Jurkat, Clone E6-1 (cell line): ENCODE results near the gene IL4.

Experiments
- DNase-seq: peaks from one replicate; pipeline ENCODE4 v3.0.0-alpha.2; 2011; ENCODE audit warnings: low read depth, low spot score
- H3K4me3 ChIP-seq: 2 replicates; pipeline ENCODE4 v1.5.1; 2011; ENCODE audit warnings: mild to moderate bottlenecking, low read length, control low read depth, moderate library complexity

IL4 gene

DNA sequence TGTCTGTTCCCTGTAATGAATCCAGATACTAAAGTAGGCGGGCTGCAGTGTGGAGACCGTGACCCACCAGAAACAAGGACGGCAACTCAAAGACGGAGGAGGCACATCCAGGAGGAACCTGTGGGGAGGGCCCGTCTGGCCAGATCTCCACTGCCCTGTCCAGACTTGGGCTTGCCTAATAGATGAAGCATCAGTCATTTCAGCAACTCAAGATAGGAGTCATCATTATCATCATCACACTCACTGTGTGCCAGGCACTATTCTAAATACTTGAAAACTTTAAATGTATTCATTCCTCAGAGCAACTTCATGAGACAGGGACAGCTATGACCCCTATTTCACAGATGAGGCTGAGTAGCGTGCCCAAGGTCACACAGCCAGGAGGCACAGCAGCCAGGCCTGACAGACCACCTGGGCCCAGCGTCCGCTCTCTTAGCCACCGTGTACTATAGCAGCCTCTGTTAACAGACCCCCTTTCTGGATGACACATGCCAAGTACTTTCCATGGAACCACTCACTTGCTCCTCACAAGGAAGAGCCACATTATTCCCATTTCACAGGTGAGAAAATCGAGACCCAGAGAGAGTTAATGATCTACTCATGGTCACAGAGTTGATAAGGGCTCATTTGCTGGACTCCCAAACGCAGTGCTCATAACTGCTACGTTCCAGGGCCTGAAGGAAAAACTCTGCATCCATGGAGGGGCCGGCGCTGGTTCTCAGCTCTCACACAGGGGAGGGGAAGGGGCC is 4.9 kb upstream of the IL4 start:
- no peak for DNase-seq
- no peak overlapping the region for H3K4me3 ChIP-seq

GRCh38 chr5:132669455-132669820 is 4.4 kb upstream of the IL4 start:
- H3K4me3 ChIP-seq: no peak overlapping the region
- DNase-seq: no peak

DNA sequence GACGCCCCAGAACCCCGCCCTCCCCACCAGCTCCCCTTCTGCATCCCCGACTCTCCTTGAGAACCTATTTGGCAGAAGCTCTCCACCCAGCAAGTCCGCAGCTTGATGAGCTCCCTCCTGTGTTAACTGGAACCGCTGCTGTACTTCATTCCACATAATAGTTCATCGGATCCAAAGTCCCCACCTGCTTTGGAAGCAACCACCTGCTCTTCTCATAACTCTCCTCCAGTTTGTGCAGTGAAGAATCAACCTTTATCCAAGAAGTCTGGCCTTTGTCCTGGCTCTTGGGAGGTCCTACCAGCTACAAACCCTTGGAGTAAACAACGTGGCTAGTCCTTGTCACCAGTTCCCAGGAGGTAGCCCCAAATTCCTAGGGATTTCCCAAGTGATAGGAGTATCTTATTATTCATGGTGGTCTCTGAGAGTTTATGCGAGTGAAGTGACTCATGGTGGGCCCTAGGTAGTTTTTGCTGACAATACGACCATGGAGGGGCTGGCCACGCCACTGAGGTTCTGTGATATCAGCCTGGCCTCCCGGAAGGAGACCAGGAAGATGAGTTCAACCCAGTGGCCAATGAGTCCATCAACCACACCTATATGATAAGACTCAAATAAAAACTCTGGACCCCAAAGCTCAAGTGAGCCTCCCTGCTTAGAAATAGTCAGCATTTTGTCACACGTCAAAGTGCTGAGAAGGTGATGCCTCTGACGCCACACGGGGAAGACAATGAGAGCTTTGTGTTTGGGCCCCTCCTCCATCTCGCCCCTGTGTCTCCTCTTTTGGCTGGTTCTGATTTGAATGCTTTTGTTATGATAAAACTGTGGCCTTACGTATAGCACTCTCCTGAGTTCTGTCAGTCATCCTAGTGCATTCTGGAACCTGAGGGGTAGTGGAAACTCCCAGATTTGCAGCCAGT is 3.6 kb upstream of the IL4 start:
- DNase-seq: no peak
- H3K4me3 ChIP-seq: no peak overlapping the region

DNA sequence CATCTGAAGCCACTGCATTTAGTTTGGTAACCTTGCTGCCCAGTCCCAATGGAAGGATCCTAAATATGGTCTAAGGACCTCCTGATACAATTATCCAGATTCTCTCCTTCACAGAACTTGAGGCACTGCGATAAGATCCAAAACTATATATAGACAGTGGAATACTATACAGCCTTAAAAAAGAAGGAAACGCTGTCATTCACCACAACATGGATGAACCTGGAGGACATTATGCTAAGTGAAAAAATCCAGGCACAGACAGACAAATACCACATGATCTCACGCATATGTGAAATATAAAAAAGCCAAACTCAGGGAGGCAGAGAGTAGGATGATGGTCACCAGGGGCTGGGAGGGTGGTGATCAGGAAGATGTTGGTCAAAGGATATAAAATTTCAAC is 2.8 kb upstream of the IL4 start:
- no peak for DNase-seq
- H3K4me3 ChIP-seq: no peak overlapping the region

- no peak for DNase-seq
- H3K4me3 ChIP-seq: no peak overlapping the region
Measured at GRCh38 chr5:132673488-132673887, 301 bp upstream of the IL4 start.

DNA sequence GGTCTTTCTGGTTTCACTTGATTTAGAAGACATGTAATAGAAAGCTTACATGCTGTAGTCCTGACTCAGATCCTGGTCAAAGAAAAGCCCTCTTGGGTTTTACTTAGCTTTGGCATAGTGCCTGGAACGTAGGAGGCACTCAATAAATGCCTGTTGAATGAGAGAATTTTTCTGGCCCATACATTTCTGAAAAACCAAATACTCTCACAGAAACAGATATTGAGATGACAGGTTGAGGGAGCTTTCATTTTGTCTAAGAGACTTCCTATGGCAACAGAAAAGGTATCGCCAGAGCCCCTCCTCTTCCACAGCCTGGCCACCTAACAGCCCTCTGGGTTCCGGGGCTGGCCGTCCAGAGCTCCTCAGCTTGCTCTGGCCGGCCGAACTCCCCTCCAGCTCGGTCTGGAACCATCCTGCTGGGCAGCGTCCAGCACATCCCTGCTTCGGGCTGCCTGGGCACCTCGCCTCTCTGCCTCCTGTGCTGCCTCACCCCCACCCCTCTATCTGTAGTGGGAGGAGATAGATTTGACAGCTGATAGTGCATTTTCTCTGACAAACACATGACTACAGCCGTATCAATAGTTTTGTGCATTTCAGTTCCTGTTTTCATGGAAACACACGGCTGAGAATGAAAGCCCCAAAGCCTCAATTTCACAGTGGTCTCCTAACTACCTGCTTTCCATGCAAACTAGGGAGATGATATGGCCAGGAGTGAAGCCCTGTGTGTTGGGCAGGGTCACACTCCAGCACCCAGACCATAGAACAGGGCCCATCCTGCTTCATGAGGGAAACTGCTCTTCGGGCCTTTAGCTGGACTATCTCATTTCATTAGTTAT is 1.1 kb downstream of the IL4 start:
- no peak overlapping the region for H3K4me3 ChIP-seq
- no peak for DNase-seq

DNA sequence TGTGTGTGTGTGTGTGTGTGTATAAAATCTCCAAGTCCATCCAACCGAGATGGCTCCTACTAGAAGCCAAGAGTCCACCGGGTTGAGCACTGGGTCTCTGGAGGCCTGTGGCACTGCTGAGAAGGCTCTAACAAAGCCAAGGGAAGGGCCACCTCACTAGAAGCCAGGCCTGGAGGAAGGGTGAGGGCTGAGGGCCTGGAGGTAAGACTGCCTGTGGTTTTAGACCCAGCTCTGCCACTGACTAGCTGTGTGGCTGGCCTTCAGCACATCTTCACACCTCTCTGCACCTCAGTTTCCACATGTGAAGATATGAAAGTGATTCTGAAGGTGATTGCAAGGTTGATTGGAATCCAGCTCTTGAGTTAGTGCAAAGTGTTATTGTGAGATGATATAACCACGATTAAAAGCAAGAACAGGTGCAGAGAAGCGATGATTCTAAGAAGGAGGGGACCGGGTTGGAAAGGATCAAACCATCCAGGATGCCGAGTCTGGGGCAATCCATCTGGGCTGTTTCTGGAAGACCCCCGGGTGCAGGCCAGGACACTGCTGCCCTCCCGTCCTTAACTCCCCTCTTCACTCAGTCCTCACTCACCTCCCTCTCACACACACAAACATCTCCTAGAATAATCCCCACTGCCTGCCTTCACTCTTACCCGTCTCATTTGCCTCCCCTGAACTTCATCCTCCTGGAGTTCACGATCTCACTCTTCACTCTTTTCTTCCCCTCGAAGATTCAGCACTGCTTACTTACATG is 2.3 kb downstream of the IL4 start:
- no peak overlapping the region for H3K4me3 ChIP-seq
- no peak for DNase-seq

DNA sequence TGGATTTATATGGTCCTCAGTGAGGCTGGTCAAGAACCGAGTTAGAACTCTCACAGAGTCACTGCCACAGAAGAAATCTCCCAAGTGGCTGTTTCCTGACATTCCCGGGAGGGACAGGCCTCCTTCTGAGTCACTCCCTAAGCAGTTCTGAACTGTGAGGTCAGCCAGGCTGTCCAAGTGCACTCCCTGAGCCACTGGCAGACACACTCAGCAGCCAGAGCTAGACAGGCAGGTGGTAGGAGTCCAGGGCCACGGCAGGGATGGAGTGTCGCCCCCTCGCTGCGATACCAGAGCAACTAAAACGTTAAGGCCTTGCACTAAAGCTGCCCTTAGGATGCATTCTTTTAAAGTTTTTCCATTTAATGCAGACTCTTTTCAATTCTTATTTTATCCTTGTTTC is 3.4 kb downstream of the IL4 start:
- H3K4me3 ChIP-seq: no peak overlapping the region
- no peak for DNase-seq

GRCh38 chr5:132677682-132678400 is 4.1 kb downstream of the IL4 start:
- H3K4me3 ChIP-seq: no peak overlapping the region
- no peak for DNase-seq

- H3K4me3 ChIP-seq: no peak overlapping the region
- DNase-seq: no peak
Measured at GRCh38 chr5:132678735-132679134, 4.9 kb downstream of the IL4 start.

DNA sequence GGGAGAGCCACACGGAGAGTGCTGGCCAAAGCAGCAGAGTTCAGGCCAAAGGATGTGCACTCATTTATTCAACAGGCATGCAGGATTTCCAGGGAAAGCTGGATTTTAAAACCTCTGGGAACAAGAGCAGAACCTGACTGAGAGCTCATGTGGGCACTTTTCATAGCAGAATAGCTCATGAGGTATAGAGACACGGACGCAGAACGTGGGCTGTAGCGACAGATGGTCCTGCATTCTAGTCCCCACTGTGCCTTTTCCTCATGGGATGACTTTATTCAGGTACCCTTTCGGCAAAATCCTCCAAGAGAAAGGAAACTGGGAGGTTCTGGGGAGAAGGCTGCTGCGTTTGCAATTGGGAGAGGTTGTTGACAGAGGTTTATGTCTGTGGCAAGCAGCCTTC is 5.4 kb downstream of the IL4 start:
- DNase-seq: no peak

DNA sequence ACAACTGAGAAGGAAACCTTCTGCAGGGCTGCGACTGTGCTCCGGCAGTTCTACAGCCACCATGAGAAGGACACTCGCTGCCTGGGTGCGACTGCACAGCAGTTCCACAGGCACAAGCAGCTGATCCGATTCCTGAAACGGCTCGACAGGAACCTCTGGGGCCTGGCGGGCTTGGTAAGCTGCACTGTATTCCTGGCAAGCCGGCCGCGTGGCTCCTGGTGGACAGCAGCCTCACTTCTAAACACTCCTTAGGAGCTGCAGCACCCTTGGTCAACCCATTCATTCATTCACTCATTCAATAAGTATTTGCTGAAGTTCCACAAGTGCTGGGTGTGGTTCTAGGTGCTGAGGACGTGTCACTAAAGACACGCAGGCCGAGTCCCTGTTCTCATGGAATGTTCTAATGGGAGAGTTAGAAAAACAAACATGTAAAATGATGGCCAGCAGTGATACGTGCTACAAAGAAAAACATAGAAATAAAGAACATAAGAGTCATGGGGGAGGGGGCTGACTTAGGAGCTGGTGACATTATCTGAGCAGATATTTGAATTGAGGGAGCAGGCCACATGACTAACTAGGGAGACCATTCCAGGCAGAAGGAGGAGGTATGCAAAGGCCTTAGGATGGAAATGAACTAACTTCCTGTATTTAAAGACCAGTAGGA is 6.1 kb downstream of the IL4 start:
- no peak overlapping the region for H3K4me3 ChIP-seq
- DNase-seq: no peak

More for the DNA sequence above, 5.4 kb downstream of the IL4 start:
- H3K4me3 ChIP-seq: no peak overlapping the region

GRCh38 chr5:132680780-132681475 is 7.1 kb downstream of the IL4 start:
- DNase-seq: no peak
- H3K4me3 ChIP-seq: no peak overlapping the region

GRCh38 chr5:132681476-132681831 is 7.7 kb downstream of the IL4 start:
- DNase-seq: no peak
- no peak overlapping the region for H3K4me3 ChIP-seq

DNA sequence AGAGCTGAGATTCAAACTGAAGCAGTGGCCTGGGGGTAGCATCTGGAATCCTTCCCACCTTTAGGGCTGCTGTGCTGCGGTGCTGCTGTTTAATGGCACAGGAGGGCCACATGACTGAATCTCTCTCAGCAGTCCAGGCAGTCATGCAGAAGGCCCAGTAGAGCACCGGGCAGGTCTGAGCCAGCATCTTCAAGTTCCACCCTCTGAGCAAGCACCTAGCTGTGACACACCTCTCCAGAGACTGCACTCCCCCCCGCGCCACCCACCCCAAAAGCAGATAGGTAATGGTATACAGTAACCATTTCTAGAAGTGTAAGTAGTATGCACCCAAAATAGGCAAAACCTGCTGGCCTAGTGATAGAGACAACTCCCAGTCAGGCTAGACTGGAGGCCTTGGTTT is 8.2 kb downstream of the IL4 start:
- H3K4me3 ChIP-seq: no peak overlapping the region

GRCh38 chr5:132684491-132684890 is 10.7 kb downstream of the IL4 start:
- no peak for DNase-seq
- H3K4me3 ChIP-seq: no peak overlapping the region

More for the DNA sequence above, 8.2 kb downstream of the IL4 start:
- no peak for DNase-seq

DNA sequence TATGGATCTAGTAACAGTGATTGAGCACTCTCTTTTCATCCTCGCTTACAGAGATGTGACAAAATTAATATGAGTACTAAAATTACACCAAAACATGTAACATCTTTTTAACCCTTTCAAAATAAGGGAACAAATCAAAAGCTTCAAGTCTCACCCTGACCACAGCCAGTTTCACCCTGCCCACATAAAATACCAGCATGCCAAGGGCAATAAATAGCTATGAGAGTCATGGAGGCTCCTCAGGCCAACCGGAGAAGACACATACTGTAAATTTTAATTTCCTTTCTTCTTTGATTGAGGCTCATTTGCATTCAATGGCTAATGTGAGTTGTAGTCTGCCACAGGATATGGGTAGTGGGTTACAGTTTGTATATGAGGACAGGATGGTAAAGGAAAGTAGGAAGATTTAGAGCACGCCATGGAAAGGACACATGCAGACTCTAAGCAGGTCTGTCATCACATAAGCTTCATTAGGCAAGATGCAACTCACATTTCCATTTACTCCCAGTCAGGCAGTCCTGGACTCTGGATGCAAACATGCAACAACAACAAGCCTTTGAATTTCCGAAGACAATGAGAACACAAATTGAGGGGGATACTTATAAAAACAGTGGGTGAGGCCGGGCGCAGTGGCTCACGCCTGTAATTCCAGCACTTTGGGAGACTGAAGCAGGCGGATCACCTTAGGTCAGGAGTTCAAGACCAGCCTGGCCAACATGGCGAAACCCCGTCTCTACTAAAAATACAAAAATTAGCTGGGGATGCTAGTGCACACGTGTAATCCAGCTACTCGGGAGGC is 11.3 kb downstream of the IL4 start:
- DNase-seq: no peak
- no peak overlapping the region for H3K4me3 ChIP-seq
